ENCODE data around the gene NAA60. TPM values are rescaled to one million over a fixed set of nuclear protein-coding genes. Genes with fewer than 3 reads are reported as not detected.

Gene NAA60
- total and polyA plus RNA-seq, 2 of the 13 experiments (the other 11 are each of a cell fraction or from before 2014, with no cell fraction given): 14.7 to 32.0 TPM

GRCh38 chr16:3492356-3492755 is 48.9 kb downstream of the NAA60 start (continued):
- TF ChIP-seq ZBTB40 (IDR thresholded peaks at IDR 0.05): no peak
- TF ChIP-seq ZBTB40 (CRISPR knock-in tag; IDR thresholded peaks at IDR 0.05): no peak
- TF ChIP-seq ZSCAN20 (CRISPR knock-in tag; IDR thresholded peaks at IDR 0.05; ENCODE audit: borderline replicate concordance): no peak
- TF ChIP-seq ZNF772 (CRISPR knock-in tag; IDR thresholded peaks at IDR 0.05): no peak
